Activated gamma-delta T cell treated with anti-CD3 and anti-CD28 coated beads, Interleukin-2, amount 50 U/mL, for 16 hours (primary cell): Measurements from ENCODE around the gene AK8.

Experiments
- DNase-seq: peaks from one replicate; pipeline ENCODE4 v3.0.0-alpha.2; 2020; ENCODE audit warnings: low read depth

The AK8 gene

GRCh38 chr9:132887181-132888120 is 9.4 kb upstream of the AK8 start:
- no peak for DNase-seq

- DNase-seq, result no peak
Observed at GRCh38 chr9:132886334-132886725, 8.2 kb upstream of the AK8 start.

GRCh38 chr9:132885720-132886333 is 7.7 kb upstream of the AK8 start:
- no peak for DNase-seq

GRCh38 chr9:132883349-132884294 is 5.5 kb upstream of the AK8 start:
- DNase-seq, result no peak

GRCh38 chr9:132882616-132883015 is 4.5 kb upstream of the AK8 start:
- DNase-seq, result no peak

GRCh38 chr9:132881826-132882225 is 3.7 kb upstream of the AK8 start:
- no peak for DNase-seq

GRCh38 chr9:132880324-132880661 is 2.2 kb upstream of the AK8 start:
- no peak for DNase-seq

GRCh38 chr9:132879457-132880323 is 1.6 kb upstream of the AK8 start:
- DNase-seq, result no peak

GRCh38 chr9:132878695-132879456 is 792 bp upstream of the AK8 start, which contains the start of gene SPACA9:
SPACA9 (plus strand) TSS chr9:132878898; CDS start chr9:132883948, 5,050 bp downstream.
- DNase-seq, result no peak

- DNase-seq, result no peak
Observed at GRCh38 chr9:132877458-132877823, 643 bp downstream of the AK8 start.

- no peak for DNase-seq
Observed at GRCh38 chr9:132876849-132877248, 1.2 kb downstream of the AK8 start.

- DNase-seq, result no peak
Observed at GRCh38 chr9:132875159-132875558, 2.9 kb downstream of the AK8 start.

GRCh38 chr9:132873403-132873802 is 4.7 kb downstream of the AK8 start:
- DNase-seq, result no peak

- DNase-seq, result no peak
Observed at GRCh38 chr9:132869266-132869665, 8.8 kb downstream of the AK8 start.

GRCh38 chr9:132866898-132867297 is 11.2 kb downstream of the AK8 start:
- DNase-seq, result no peak

- DNase-seq, result no peak
Observed at GRCh38 chr9:132864691-132865090, 13.4 kb downstream of the AK8 start.

- DNase-seq, result no peak
Observed at GRCh38 chr9:132864277-132864676, 13.8 kb downstream of the AK8 start.

- no peak for DNase-seq
Observed at GRCh38 chr9:132863096-132863495, 15.0 kb downstream of the AK8 start.

GRCh38 chr9:132862533-132862932 is 15.6 kb downstream of the AK8 start:
- DNase-seq, result no peak

GRCh38 chr9:132861666-132862065 is 16.4 kb downstream of the AK8 start:
- DNase-seq, result no peak

GRCh38 chr9:132858751-132859150 is 19.3 kb downstream of the AK8 start:
- DNase-seq, result no peak
